ENCODE data around the gene SMPDL3B.

Gene SMPDL3B

DNA sequence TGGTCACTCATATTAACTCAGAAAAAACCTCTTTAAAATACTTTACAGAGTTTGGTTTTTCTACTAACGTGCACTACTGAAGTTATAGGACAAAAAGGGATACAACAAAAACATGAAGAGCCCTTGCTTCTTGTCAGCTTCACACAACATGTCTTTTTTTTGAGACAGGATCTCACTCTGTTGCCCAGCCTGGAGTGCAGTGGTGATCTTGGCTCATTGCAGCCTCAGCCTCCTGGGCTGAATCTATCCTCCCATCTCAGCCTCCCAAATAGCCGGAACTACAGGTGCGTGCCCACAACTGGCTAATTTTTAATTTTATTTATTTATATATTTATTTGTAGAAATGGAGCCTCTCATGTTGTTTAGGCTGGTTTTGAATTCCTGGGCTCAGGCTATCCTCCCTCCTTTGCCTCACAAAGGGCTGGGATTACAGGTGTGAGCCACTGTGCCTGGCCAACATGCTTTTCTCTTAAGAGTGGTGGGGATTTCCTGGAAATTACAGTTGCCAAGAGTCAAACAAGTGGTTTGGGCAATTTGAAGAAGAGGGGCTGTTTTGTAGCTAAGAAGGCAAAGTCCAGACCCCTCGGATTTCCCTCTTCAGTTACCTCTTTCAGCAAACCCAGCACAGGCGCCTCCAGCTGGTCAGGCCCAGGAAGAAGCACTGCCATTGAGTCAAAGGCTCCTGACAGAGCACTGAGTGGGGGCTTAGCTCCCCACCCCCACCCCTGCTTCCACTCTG lies 6.4 kb upstream of the SMPDL3B start:
- H3K4me3 Mint-ChIP-seq, result no peak overlapping the region
- ATAC-seq, result no peak

GRCh38 chr1:27931184-27931583 lies 3.6 kb upstream of the SMPDL3B start:
- H3K36me3 Mint-ChIP-seq, result no peaks in the 10 kb centered on the region
- DNase-seq (ENCODE audit: low spot score in 2 of 2) (no peak), ATAC-seq (no peak)
- H3K4me3 Mint-ChIP-seq, result no peak overlapping the region
- no peaks in the 10 kb centered on the region for H3K9me3 Mint-ChIP-seq
- H3K4me1 Mint-ChIP-seq, result peaks cover 10% of the 10 kb centered on the region
- no peak overlapping the region for H3K27ac Mint-ChIP-seq

More for the DNA sequence above, 6.4 kb upstream of the SMPDL3B start:
- Mint-ChIP-seq H3K27ac (no peak overlapping the region), H3K4me1 (no peaks in the 10 kb centered on the region), H3K9me3 (no peaks in the 10 kb centered on the region), H3K36me3 (no peaks in the 10 kb centered on the region)
- no peak for DNase-seq (ENCODE audit: low spot score in 2 of 2)

DNA sequence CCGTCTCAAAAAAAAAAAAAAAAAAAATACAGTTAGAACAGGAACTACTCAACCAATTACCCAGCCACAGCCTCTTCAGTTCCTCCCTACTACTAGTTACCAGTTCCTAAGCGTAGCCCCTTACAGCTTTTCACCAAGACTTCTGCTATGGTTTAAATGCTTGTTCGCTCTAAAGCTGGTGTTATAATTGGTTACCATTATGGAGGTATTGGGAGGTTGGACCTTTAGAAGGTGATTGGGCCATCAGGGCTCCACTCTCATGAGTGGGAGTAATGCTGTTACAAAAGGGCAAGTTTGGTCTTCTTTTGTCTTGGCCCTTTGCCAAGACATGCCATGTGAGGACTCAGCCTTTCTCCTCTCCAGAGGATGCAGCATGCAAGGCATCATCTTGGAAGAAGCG lies 3.0 kb upstream of the SMPDL3B start:
- peaks cover 10% of the 10 kb centered on the region for H3K4me1 Mint-ChIP-seq

DNA sequence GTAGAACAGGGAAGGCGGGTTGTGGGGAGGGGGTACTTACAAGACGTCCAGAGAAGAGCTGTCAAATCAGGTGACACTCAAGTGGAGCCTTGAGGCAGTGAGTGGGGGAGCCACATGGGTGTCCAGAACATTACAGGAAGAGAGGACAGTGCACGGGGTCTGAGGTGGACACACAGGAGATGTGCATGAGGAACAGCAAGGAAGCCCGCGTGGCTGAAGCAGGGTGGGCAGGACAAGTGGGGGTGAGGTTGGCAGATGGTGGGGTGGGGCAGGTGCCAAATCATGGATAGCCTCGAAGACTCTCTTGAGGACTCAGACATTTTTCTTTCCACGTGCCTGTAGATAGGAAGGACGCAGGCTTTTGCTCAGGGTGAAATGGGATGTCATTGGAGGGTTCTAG lies 921 bp downstream of the SMPDL3B start:
- Mint-ChIP-seq H3K27ac (no peak overlapping the region), H3K4me3 (no peak overlapping the region)
- no peak for ATAC-seq

More for the DNA sequence above, 3.0 kb upstream of the SMPDL3B start:
- no peak for DNase-seq (ENCODE audit: low spot score in 2 of 2)
- H3K9me3 Mint-ChIP-seq, result no peaks in the 10 kb centered on the region
- no peaks in the 10 kb centered on the region for H3K36me3 Mint-ChIP-seq
- no peak for ATAC-seq
- H3K4me3 Mint-ChIP-seq, result no peak overlapping the region
- no peak overlapping the region for H3K27ac Mint-ChIP-seq

GRCh38 chr1:27936370-27936769 lies 1.6 kb downstream of the SMPDL3B start:
- Mint-ChIP-seq H3K9me3 (no peaks in the 10 kb centered on the region), H3K4me3 (no peak overlapping the region), H3K27ac (no peak overlapping the region), H3K36me3 (no peaks in the 10 kb centered on the region), H3K4me1 (peaks cover 19% of the 10 kb centered on the region)
- DNase-seq (ENCODE audit: low spot score in 2 of 2) (no peak), ATAC-seq (no peak)

More for the DNA sequence above, 921 bp downstream of the SMPDL3B start:
- no peak for DNase-seq (ENCODE audit: low spot score in 2 of 2)
- H3K4me1 Mint-ChIP-seq, result peaks cover 19% of the 10 kb centered on the region
- H3K36me3 Mint-ChIP-seq, result no peaks in the 10 kb centered on the region
- no peaks in the 10 kb centered on the region for H3K9me3 Mint-ChIP-seq

- Mint-ChIP-seq H3K4me3 (no peak overlapping the region), H3K4me1 (peaks cover 19% of the 10 kb centered on the region), H3K36me3 (no peaks in the 10 kb centered on the region), H3K27ac (no peak overlapping the region), H3K9me3 (no peaks in the 10 kb centered on the region)
- no peak for DNase-seq (ENCODE audit: low spot score in 2 of 2)
- no peak for ATAC-seq
Observed at GRCh38 chr1:27937524-27937836, 2.7 kb downstream of the SMPDL3B start.

DNA sequence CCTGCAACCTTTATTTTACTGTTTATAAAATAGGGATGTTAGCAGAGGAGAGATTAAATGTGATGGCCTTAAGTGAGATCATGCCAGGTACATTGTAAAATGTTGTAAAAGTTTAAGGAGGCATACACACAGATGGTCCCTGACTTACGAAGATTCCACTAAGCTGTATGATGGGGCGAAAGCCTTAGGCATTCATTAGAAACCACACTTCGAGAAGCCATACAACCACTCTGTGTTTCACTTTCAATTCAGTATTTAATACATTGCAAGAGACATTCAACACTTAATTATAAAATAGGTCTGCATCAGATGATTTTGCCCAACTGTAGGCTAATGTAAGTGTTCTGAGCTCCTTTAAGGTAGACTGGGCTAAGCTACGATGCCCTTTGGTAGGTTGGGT lies 3.7 kb downstream of the SMPDL3B start:
- peaks cover 25% of the 10 kb centered on the region for H3K4me1 Mint-ChIP-seq
- no peaks in the 10 kb centered on the region for H3K9me3 Mint-ChIP-seq
- DNase-seq (ENCODE audit: low spot score in 2 of 2) (no peak), ATAC-seq (no peak)
- H3K27ac Mint-ChIP-seq, result no peak overlapping the region
- H3K36me3 Mint-ChIP-seq, result no peaks in the 10 kb centered on the region
- H3K4me3 Mint-ChIP-seq, result no peak overlapping the region

- no peaks in the 10 kb centered on the region for H3K36me3 Mint-ChIP-seq
- peak; percentile 82 for ATAC-seq
- H3K4me3 Mint-ChIP-seq, result no peak overlapping the region
- peak overlapping the region; percentile 89 for H3K27ac Mint-ChIP-seq
- peak; percentile 50 to 82 for DNase-seq (ENCODE audit: low spot score in 2 of 2)
- H3K4me1 Mint-ChIP-seq, result peaks cover 26% of the 10 kb centered on the region
- H3K9me3 Mint-ChIP-seq, result no peaks in the 10 kb centered on the region
Observed at GRCh38 chr1:27940297-27940696, 5.5 kb downstream of the SMPDL3B start.

DNA sequence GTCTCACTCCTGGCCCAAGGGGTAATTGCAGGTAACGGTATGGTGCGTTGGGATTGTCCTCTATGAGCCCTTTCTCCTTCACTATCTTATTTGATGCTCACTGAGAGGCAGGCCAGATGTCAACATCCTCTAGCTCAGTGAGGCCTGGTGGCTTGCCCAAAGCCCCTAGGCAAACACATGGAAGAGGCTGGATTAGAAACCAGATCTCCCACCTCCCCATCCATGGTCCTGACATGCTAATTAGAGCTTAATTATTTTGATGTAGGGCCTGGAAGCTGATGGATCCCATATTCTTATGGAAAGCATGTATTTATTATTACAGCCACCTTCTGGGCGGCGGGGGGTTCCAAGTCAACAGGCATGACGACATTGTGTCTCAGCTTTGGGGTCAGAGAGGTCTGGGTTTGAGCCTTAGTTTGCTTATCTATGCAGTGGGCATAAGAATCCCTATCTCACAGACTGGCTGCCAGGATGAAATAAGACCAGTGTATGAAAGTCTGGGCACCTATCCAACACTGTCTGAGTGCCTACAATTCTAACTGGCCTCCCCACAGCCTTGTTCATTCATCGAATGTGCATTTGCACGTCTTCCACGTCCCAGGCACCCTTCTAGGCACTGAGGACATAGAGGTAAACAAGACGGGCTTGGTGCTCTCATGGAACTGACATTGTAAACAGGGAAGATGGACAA lies 6.2 kb downstream of the SMPDL3B start:
- ATAC-seq (no peak), DNase-seq (ENCODE audit: low spot score in 2 of 2) (no peak)
- Mint-ChIP-seq H3K4me1 (peaks cover 23% of the 10 kb centered on the region), H3K27ac (peak overlapping the region; percentile 89), H3K9me3 (no peaks in the 10 kb centered on the region), H3K36me3 (no peaks in the 10 kb centered on the region), H3K4me3 (no peak overlapping the region)

GRCh38 chr1:27941671-27942540 lies 7.1 kb downstream of the SMPDL3B start:
- no peak overlapping the region for H3K27ac Mint-ChIP-seq
- ATAC-seq (no peak), DNase-seq (ENCODE audit: low spot score in 2 of 2) (no peak)
- no peak overlapping the region for H3K4me3 Mint-ChIP-seq
- H3K9me3 Mint-ChIP-seq, result no peaks in the 10 kb centered on the region
- peaks cover 23% of the 10 kb centered on the region for H3K4me1 Mint-ChIP-seq
- no peaks in the 10 kb centered on the region for H3K36me3 Mint-ChIP-seq

- Mint-ChIP-seq H3K9me3 (no peaks in the 10 kb centered on the region), H3K27ac (peak overlapping the region; percentile 64), H3K36me3 (no peaks in the 10 kb centered on the region), H3K4me3 (no peak overlapping the region), H3K4me1 (peaks cover 20% of the 10 kb centered on the region)
- ATAC-seq, result no peak
- no peak for DNase-seq (ENCODE audit: low spot score in 2 of 2)
Observed at GRCh38 chr1:27945020-27945419, 10.2 kb downstream of the SMPDL3B start.

DNA sequence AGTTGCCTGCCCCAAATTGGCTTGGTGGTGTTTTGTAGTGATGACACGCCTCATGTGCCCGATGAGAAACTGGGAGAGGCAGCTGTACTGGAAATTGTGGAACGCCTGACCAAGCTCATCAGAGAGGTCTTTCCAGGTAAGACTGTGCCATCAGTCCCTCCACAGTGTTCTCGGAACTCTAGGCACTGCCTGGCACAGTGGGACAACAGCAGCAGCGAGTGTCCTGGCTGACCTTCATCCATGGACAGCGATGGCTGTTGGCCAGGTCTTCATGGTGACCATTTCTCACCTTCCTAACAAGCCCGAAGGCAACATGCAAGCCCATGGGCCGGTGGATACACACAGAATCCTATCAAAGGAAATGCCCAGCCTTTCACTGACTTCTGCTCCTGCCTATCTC lies 14.2 kb downstream of the SMPDL3B start:
- no peak for ATAC-seq
- H3K27ac Mint-ChIP-seq, result no peak overlapping the region
- no peaks in the 10 kb centered on the region for H3K36me3 Mint-ChIP-seq
- no peaks in the 10 kb centered on the region for H3K9me3 Mint-ChIP-seq
- no peak for DNase-seq (ENCODE audit: low spot score in 2 of 2)
- H3K4me1 Mint-ChIP-seq, result peaks cover 2% of the 10 kb centered on the region
- no peak overlapping the region for H3K4me3 Mint-ChIP-seq

DNA sequence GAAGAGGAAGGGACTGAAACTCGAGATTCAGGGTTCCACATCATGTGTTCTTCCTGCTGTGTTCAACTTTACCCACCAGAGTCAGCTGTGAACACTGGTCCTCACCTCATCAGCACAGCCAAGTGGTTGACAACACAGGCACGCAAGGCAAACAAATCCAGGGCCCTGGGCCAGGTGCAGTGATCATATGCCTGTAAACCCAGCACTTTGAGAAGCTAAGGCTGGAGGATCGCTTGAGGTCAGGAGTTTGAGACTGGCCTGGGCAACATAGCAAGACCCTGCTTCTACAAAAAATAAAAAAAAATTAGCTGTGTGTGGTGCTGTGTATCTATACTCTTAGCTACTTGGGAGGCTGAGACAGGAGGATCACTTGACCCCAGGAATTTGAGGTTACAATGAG lies 16.6 kb downstream of the SMPDL3B start:
- Mint-ChIP-seq H3K27ac (no peak overlapping the region), H3K36me3 (no peaks in the 10 kb centered on the region), H3K9me3 (no peaks in the 10 kb centered on the region), H3K4me3 (no peak overlapping the region), H3K4me1 (no peaks in the 10 kb centered on the region)
- no peak for ATAC-seq
- no peak for DNase-seq (ENCODE audit: low spot score in 2 of 2)

DNA sequence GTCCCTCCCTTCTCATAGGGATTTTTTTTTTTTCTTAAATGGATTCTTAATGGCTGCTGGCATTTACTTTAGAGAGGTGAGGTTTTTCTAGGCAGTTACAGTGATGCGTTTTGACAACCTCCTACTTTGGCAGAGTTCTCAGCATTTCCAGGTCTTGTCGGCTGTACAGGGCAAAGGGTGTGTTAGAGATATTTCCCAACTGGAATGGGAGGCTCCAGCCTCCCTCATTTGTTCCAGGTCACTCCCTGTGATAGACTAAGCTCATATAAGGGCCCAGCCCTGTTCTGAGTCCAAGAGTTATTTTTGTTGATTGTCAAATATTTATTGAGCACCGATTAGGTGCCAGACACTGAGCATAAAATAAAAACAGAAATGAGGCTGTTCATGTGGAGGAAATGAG lies 17.3 kb downstream of the SMPDL3B start:
- H3K4me1 Mint-ChIP-seq, result no peaks in the 10 kb centered on the region
- ATAC-seq, result no peak
- H3K36me3 Mint-ChIP-seq, result no peaks in the 10 kb centered on the region
- DNase-seq (ENCODE audit: low spot score in 2 of 2), result no peak
- H3K4me3 Mint-ChIP-seq, result no peak overlapping the region
- no peak overlapping the region for H3K27ac Mint-ChIP-seq
- H3K9me3 Mint-ChIP-seq, result no peaks in the 10 kb centered on the region

DNA sequence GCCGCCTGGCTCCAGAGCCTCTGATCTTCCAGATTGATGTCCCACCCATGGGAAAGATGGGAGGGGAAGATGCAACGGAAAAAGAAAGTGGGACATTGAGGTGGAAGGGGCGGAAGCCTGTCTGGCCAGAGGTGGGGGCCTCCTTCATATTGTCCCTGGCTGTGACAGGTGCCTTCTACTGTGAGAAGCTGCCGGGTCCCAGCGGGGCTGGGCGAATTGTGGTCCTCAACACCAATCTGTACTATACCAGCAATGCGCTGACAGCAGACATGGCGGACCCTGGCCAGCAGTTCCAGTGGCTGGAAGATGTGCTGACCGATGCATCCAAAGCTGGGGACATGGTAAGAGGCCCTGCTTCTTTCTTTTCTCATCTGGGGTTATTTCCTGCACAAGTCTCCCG lies 19.4 kb downstream of the SMPDL3B start:
- no peak overlapping the region for H3K4me3 Mint-ChIP-seq
- H3K36me3 Mint-ChIP-seq, result no peaks in the 10 kb centered on the region
- H3K27ac Mint-ChIP-seq, result no peak overlapping the region
- DNase-seq (ENCODE audit: low spot score in 2 of 2), result no peak
- peaks cover 5% of the 10 kb centered on the region for H3K4me1 Mint-ChIP-seq
- no peaks in the 10 kb centered on the region for H3K9me3 Mint-ChIP-seq
- ATAC-seq, result no peak
